Peyer's patch (tissue), 4 donors: ENCODE data around the gene IPO4.

Experiments
- CTCF ChIP-seq, 6 experiments: fragments of 450-650 bp in 4 of 6; fragments of 200-600 bp in 2 of 6; sonication (generic) in 1 of 6; IDR thresholded peaks; one replicate each; pipeline ENCODE4 v1.5.1; 2017 to 2019; ENCODE audit warnings: antibody characterized with exemption in 6 of 6, mild to moderate bottlenecking in 3 of 6, moderate library complexity in 1 of 6
- POLR2A ChIP-seq, 2 donors: fragments of 450-650 bp; IDR thresholded peaks; one replicate each; pipeline ENCODE4 v1.5.1; 2017; ENCODE audit warnings: antibody characterized with exemption in 2 of 2, mild to moderate bottlenecking in 2 of 2, moderate library complexity in 2 of 2

- TF ChIP-seq POLR2A (IDR thresholded peaks at IDR 0.05): no peak
- TF ChIP-seq CTCF (IDR thresholded peaks at IDR 0.05): no peak
These were observed 42.7 kb downstream of the IPO4 start for GRCh38 chr14:24145690-24146452.
